Gastrocnemius medialis (tissue), 4 donors: ENCODE measurements around the gene ACOX2. TPM values are rescaled to one million over a fixed set of nuclear protein-coding genes. Genes with fewer than 3 reads are reported as not detected.
A peak's percentile ranks its signal among the peaks of the same experiment; 100 is the strongest.

ENCODE experiments used
- ATAC-seq, 2 donors: fragments of 150-250 bp; one replicate each; pipeline ENCODE4 v1.9.1; 2016
- DNase-seq, 2 donors: peaks; one replicate each; pipeline ENCODE4 v3.0.0-alpha.2; 2019
- H3K27ac ChIP-seq, 4 donors: fragments of 200-600 bp; sonication (generic); 1 replicate in 1 of 4; 2 replicates in 3 of 4; pipeline ENCODE4 v1.5.1; 2016 to 2018; ENCODE audit warnings: mild to moderate bottlenecking in 2 of 4, moderate library complexity in 1 of 4
- H3K27me3 ChIP-seq, 3 donors: fragments of 200-600 bp; sonication (generic) in 2 of 3; 1 replicate in 1 of 3; 2 replicates in 2 of 3; pipeline versions ENCODE4 v1.5.1 to v1.6.0; 2016 to 2019; ENCODE audit warnings: mild to moderate bottlenecking in 1 of 3, moderate library complexity in 1 of 3
- H3K36me3 ChIP-seq, 2 donors: fragments of 200-600 bp; sonication (generic) in 1 of 2; one replicate each; pipeline ENCODE4 v1.5.1; 2017 to 2018
- H3K4me1 ChIP-seq, 2 donors: fragments of 200-600 bp; sonication (generic) in 1 of 2; one replicate each; pipeline ENCODE4 v1.5.1; 2016 to 2017; ENCODE audit warnings: mild to moderate bottlenecking in 2 of 2
- H3K4me3 ChIP-seq, 4 donors: fragments of 200-600 bp; sonication (generic) in 3 of 4; 1 replicate in 1 of 4; 2 replicates in 3 of 4; pipeline ENCODE4 v1.5.1; 2016 to 2019; ENCODE audit warnings: mild to moderate bottlenecking in 2 of 4
- H3K9me3 ChIP-seq, 3 donors: fragments of 200-600 bp; sonication (generic) in 2 of 3; 1 replicate in 1 of 3; 2 replicates in 2 of 3; pipeline ENCODE4 v1.5.1; 2016 to 2019
- CTCF ChIP-seq, 5 experiments: fragments of 450-650 bp in 3 of 5; fragments of 200-600 bp in 2 of 5; sonication (generic) in 2 of 5; IDR thresholded peaks in 4 of 5; conservative IDR thresholded peaks in 1 of 5; 1 replicate in 4 of 5; 2 replicates in 1 of 5; pipeline ENCODE4 v1.5.1; 2016 to 2019; ENCODE audit warnings: antibody characterized with exemption in 5 of 5, mild to moderate bottlenecking in 3 of 5, moderate library complexity in 3 of 5
- POLR2A ChIP-seq, 2 donors: fragments of 450-650 bp; IDR thresholded peaks; one replicate each; pipeline ENCODE4 v1.6.1; 2017; ENCODE audit warnings: antibody characterized with exemption in 2 of 2, mild to moderate bottlenecking in 2 of 2, moderate library complexity in 2 of 2
- in situ Hi-C, 4 donors: fragments of 200-750 bp; cut with MboI; loops; one replicate each; pipeline versions ENCODE4 v1.15.0 to v1.8.0; 2017; ENCODE audit warnings: low sequenced_read_pairs in 4 of 4
- intact Hi-C: fragments of 100-400 bp; cut with DNase I; formaldehyde crosslinking; loops from one replicate; pipeline ENCODE4 v1.15.1; 2023; ENCODE audit warnings: low total_unique reads
- total RNA-seq, 4 donors: library from RNA; depleted of rRNA; stranded (reverse); fragments of >200 nt; gene quantifications; one replicate each; pipeline versions ENCODE4 v1.1.0 to v1.2.3, GENCODE V29; 2016

The ACOX2 gene
- total RNA-seq, 4 donors from 2014 or later, result 1.6 to 10.4 (median 5.7) TPM

- H3K4me3 ChIP-seq, result no peak overlapping the region
- intact Hi-C loops, result no loop called here
- no peak for ATAC-seq
- DNase-seq, result no peak
- no peaks in the 10 kb centered on the region for H3K27me3 ChIP-seq
- in situ Hi-C loops, result no loop called here
- no peaks in the 10 kb centered on the region for H3K9me3 ChIP-seq
- no peak for TF ChIP-seq CTCF (IDR thresholded peaks at IDR 0.05 in 4 of 5, conservative IDR thresholded peaks at IDR 0.05 in 1 of 5)
- TF ChIP-seq POLR2A (IDR thresholded peaks at IDR 0.05), result no peak
- no peak overlapping the region for H3K27ac ChIP-seq
- no peaks in the 10 kb centered on the region for H3K36me3 ChIP-seq
- H3K4me1 ChIP-seq, result peaks cover 11 to 27% of the 10 kb centered on the region in 2 donors
Observed at GRCh38 chr3:58485801-58486435, 51.1 kb downstream of the ACOX2 start.

- no peak overlapping the region for H3K4me3 ChIP-seq
- ATAC-seq (no peak), DNase-seq (no peak)
- in situ Hi-C loops (no loop called here), intact Hi-C loops (no loop called here)
- H3K27ac ChIP-seq, result peak overlapping the region; percentile 18 to 68 (median 58)
- peaks cover 9 to 24% of the 10 kb centered on the region in 2 donors for H3K4me1 ChIP-seq
- TF ChIP-seq CTCF (IDR thresholded peaks at IDR 0.05 in 4 of 5, conservative IDR thresholded peaks at IDR 0.05 in 1 of 5), result no peak
- TF ChIP-seq POLR2A (IDR thresholded peaks at IDR 0.05), result no peak
- no peaks in the 10 kb centered on the region for H3K27me3 ChIP-seq
- no peaks in the 10 kb centered on the region for H3K36me3 ChIP-seq
- no peaks in the 10 kb centered on the region for H3K9me3 ChIP-seq
Observed at GRCh38 chr3:58484722-58485069, 52.3 kb downstream of the ACOX2 start.

- no peaks in the 10 kb centered on the region for H3K27me3 ChIP-seq
- in situ Hi-C loops (no loop called here), intact Hi-C loops (no loop called here)
- no peaks in the 10 kb centered on the region for H3K9me3 ChIP-seq
- peak overlapping the region; percentile 18 to 68 (median 58) for H3K27ac ChIP-seq
- H3K4me1 ChIP-seq, result peaks cover 9 to 24% of the 10 kb centered on the region in 2 donors
- DNase-seq, result no peak
- peak; percentile 84 to 85 for ATAC-seq
- H3K4me3 ChIP-seq, result no peak overlapping the region
- TF ChIP-seq POLR2A (IDR thresholded peaks at IDR 0.05), result no peak
- TF ChIP-seq CTCF (IDR thresholded peaks at IDR 0.05 in 4 of 5, conservative IDR thresholded peaks at IDR 0.05 in 1 of 5), result no peak
- no peaks in the 10 kb centered on the region for H3K36me3 ChIP-seq
Observed at GRCh38 chr3:58484045-58484721, 52.8 kb downstream of the ACOX2 start.

GRCh38 chr3:58482917-58483636 lies 53.9 kb downstream of the ACOX2 start:
- Histone ChIP-seq H3K27me3 (no peaks in the 10 kb centered on the region), H3K27ac (no peak overlapping the region), H3K4me3 (no peak overlapping the region), H3K9me3 (no peaks in the 10 kb centered on the region), H3K36me3 (no peaks in the 10 kb centered on the region), H3K4me1 (peaks cover 9 to 24% of the 10 kb centered on the region in 2 donors)
- no peak for TF ChIP-seq CTCF (IDR thresholded peaks at IDR 0.05 in 4 of 5, conservative IDR thresholded peaks at IDR 0.05 in 1 of 5)
- no peak for TF ChIP-seq POLR2A (IDR thresholded peaks at IDR 0.05)
- in situ Hi-C loops, result no loop called here
- no peak for ATAC-seq
- DNase-seq, result no peak
- intact Hi-C loops, result no loop called here
